Measurements from ENCODE around the gene ZNF431.
"Not testable (repeated sequence)": the region's sequence is repeated elsewhere in the genome, so short reads cannot be mapped to it uniquely, and the experiment has no call there.

The ZNF431 gene

DNA sequence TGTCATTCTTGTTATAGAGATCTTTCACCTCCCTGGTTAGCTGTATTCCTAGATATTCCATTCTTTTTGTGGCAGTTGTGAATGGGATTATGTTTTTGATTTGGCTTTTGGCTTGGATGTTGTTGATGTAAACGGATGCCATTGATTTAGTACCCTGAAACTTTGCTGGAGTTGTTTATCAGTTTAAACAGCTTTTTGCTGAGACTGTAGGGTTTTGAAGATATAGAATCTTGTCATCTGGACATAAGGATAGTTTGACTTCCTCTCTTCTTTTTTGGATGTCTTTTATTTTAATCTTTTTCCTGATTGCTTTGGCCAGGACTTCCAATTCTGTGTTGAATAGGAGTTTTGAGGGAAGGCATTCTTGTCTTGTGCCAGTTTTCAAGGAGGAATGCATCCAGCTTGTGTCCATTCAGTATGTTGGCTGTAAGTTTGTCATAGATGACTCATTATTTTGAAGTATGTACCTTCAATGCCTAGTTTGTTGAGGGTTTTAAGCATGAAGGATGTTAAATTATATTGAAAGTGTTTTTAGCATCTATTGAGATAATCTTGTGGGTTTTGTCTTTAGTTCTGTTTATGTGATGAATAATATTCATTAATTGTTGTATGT lies 16.8 kb downstream of the ZNF431 start:
- Histone ChIP-seq H3K36me3 (ENCODE audit: insufficient read depth, low read length) (peaks cover 34% of the 10 kb centered on the region), H3K4me1 (ENCODE audit: insufficient read depth, low read length) (no peaks in the 10 kb centered on the region), H3K27me3 (ENCODE audit: insufficient read depth, low read length) (no peaks in the 10 kb centered on the region), H2AFZ (ENCODE audit: low read depth, low read length) (no peak overlapping the region), H3K4me3 (ENCODE audit: low read length) (no peak overlapping the region), H3K9me3 (ENCODE audit: low read length) (peaks cover 53% of the 10 kb centered on the region)

DNA sequence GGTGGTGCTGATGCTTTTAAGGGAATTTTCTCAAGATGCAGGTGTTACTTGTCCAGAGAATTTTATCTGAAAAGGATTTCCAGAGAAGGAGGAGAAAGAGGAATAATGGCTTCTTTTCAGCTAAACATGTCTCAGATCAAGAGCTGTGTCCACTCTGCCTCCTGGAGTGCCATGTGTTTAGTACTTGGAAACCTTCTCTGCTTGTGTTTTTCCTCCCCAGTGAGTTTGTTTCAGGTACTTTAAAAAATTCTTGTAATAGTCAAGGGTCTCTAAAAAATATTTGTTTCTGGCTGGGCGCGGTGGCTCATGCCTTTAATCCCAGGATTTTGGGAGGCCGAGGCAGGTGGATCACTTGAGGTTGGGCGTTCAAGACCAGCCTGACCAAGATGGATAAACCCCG lies 22.7 kb downstream of the ZNF431 start:
- peaks cover 34% of the 10 kb centered on the region for H3K9me3 ChIP-seq (ENCODE audit: low read length)
- no peak overlapping the region for H3K4me3 ChIP-seq (ENCODE audit: low read length)
- no peaks in the 10 kb centered on the region for H3K27me3 ChIP-seq (ENCODE audit: insufficient read depth, low read length)
- H3K4me1 ChIP-seq (ENCODE audit: insufficient read depth, low read length) = no peaks in the 10 kb centered on the region
- no peak overlapping the region for H2AFZ ChIP-seq (ENCODE audit: low read depth, low read length)
- H3K36me3 ChIP-seq (ENCODE audit: insufficient read depth, low read length) = peaks cover 73% of the 10 kb centered on the region

DNA sequence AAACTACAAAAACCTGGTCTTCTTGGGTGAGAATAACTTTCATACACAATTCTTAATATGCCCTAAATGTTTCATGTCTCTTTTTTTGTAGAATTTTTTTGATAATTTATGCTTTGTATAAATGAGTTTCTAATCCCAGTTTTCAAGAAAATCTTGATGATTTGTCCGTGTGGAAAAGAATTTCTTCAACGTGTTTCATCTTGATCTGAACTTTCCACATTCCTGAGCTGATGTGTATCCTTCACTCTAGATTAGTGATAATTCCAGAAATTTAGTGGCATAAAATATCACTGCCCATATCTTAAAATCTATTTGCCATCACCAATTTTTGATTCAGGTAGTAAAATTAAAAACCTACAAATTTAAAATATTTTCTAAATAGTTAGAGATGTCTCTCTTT lies 24.6 kb downstream of the ZNF431 start:
- H3K27me3 ChIP-seq (ENCODE audit: insufficient read depth, low read length) = no peaks in the 10 kb centered on the region
- no peaks in the 10 kb centered on the region for H3K4me1 ChIP-seq (ENCODE audit: insufficient read depth, low read length)
- H3K4me3 ChIP-seq (ENCODE audit: low read length) = no peak overlapping the region
- peaks cover 78% of the 10 kb centered on the region for H3K36me3 ChIP-seq (ENCODE audit: insufficient read depth, low read length)
- H3K9me3 ChIP-seq (ENCODE audit: low read length) = peaks cover 29% of the 10 kb centered on the region
- no peak overlapping the region for H2AFZ ChIP-seq (ENCODE audit: low read depth, low read length)

- no peaks in the 10 kb centered on the region for H3K9me3 ChIP-seq (ENCODE audit: low read length)
- H2AFZ ChIP-seq (ENCODE audit: low read depth, low read length) = no peak overlapping the region
- H3K4me1 ChIP-seq (ENCODE audit: insufficient read depth, low read length) = no peaks in the 10 kb centered on the region
- H3K27me3 ChIP-seq (ENCODE audit: insufficient read depth, low read length) = no peaks in the 10 kb centered on the region
- no peak overlapping the region for H3K4me3 ChIP-seq (ENCODE audit: low read length)
- no peaks in the 10 kb centered on the region for H3K36me3 ChIP-seq (ENCODE audit: insufficient read depth, low read length)
Measured at GRCh38 chr19:21197590-21198295, 55.9 kb downstream of the ZNF431 start.

- H3K27me3 ChIP-seq (ENCODE audit: insufficient read depth, low read length) = no peaks in the 10 kb centered on the region
- no peak overlapping the region for H2AFZ ChIP-seq (ENCODE audit: low read depth, low read length)
- no peaks in the 10 kb centered on the region for H3K36me3 ChIP-seq (ENCODE audit: insufficient read depth, low read length)
- H3K4me3 ChIP-seq (ENCODE audit: low read length) = no peak overlapping the region
- no peaks in the 10 kb centered on the region for H3K4me1 ChIP-seq (ENCODE audit: insufficient read depth, low read length)
- H3K9me3 ChIP-seq (ENCODE audit: low read length) = peaks cover 2% of the 10 kb centered on the region
Measured at GRCh38 chr19:21202865-21203494, 61.1 kb downstream of the ZNF431 start.

DNA sequence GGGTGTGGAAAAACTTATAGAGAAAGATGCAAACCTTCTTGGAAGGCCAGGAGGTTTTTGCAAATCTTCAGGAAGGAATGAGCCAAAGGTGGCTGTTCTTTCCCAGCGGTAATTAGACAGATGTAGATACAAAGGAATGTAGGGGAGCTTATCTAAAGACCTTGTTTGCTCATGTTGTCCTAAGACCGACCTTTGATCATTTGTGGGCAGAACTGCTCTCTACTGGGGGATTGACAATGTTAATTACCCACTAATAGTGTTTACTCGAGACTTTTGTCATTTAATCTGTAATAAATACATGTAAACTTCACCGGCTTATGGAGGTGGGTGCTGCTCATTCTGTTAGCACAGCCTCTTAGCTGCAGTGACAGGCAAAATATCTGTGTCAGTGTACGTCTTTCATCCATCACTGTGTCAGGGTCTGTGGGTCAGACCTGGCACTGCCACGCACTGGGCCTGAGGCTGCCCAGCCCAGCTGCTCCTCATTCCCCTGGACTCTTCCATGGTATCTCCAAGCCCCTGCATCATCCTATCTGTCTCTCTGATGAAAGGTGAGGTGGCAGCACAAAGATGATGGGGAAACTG lies 68.3 kb downstream of the ZNF431 start:
- Histone ChIP-seq H3K36me3 (ENCODE audit: insufficient read depth, low read length) (no peaks in the 10 kb centered on the region), H3K4me1 (ENCODE audit: insufficient read depth, low read length) (peaks cover 2% of the 10 kb centered on the region), H3K4me3 (ENCODE audit: low read length) (no peak overlapping the region), H3K27me3 (ENCODE audit: insufficient read depth, low read length) (no peaks in the 10 kb centered on the region), H3K9me3 (ENCODE audit: low read length) (peaks cover 6% of the 10 kb centered on the region), H2AFZ (ENCODE audit: low read depth, low read length) (no peak overlapping the region)

DNA sequence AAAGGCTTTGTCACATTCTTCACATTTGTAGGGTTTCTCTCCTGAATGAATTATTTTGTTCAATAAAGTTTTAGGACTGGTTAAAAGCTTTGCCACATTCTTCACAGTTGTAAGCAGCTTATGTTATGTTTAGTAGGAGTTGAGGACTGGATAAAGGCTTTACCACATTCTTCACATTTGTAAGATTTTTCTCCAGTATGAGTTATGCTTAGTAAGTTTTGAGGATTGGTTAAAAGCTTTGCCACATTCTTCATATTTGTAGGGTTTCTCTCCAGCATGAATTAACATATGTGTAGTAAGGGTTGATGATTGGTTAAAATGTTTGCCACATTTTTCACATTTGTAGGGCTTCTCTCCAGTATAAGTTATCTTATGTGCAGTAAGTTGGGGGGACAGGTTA lies 79.9 kb downstream of the ZNF431 start:
- Histone ChIP-seq H3K27me3 (ENCODE audit: insufficient read depth, low read length) (no peaks in the 10 kb centered on the region), H3K4me1 (ENCODE audit: insufficient read depth, low read length) (peaks cover 6% of the 10 kb centered on the region), H2AFZ (ENCODE audit: low read depth, low read length) (no peak overlapping the region), H3K9me3 (ENCODE audit: low read length) (no peaks in the 10 kb centered on the region), H3K36me3 (ENCODE audit: insufficient read depth, low read length) (no peaks in the 10 kb centered on the region), H3K4me3 (ENCODE audit: low read length) (no peak overlapping the region)

- not testable (repeated sequence) for H3K4me3 ChIP-seq (ENCODE audit: low read length); H3K36me3 ChIP-seq (ENCODE audit: insufficient read depth, low read length); H3K4me1 ChIP-seq (ENCODE audit: insufficient read depth, low read length); H3K9me3 ChIP-seq (ENCODE audit: low read length); H3K27me3 ChIP-seq (ENCODE audit: insufficient read depth, low read length); H2AFZ ChIP-seq (ENCODE audit: low read depth, low read length)
Measured at GRCh38 chr19:21229938-21230337, 88.1 kb downstream of the ZNF431 start.

DNA sequence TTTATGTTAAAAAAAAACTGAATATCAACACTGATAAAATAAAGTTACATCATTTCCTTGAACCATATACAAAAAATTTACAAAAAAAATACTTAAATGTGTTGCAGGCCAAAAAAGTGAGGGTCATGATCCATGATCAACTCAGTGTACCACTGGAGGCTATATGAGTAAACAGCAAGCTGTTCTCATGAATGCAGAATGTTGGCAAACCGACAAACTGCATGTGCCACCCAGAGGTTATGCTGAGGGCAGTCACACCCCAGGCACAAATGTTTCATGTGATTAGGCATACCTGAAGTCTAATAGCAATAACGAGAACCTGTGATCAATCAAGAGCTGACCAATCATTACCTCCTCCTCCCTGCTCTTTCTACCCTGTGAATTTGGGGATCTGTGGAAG lies 91.9 kb downstream of the ZNF431 start:
- Histone ChIP-seq H3K36me3 (ENCODE audit: insufficient read depth, low read length) (no peaks in the 10 kb centered on the region), H3K4me1 (ENCODE audit: insufficient read depth, low read length) (no peaks in the 10 kb centered on the region), H3K9me3 (ENCODE audit: low read length) (no peaks in the 10 kb centered on the region), H3K27me3 (ENCODE audit: insufficient read depth, low read length) (no peaks in the 10 kb centered on the region), H3K4me3 (ENCODE audit: low read length) (no peak overlapping the region), H2AFZ (ENCODE audit: low read depth, low read length) (no peak overlapping the region)

DNA sequence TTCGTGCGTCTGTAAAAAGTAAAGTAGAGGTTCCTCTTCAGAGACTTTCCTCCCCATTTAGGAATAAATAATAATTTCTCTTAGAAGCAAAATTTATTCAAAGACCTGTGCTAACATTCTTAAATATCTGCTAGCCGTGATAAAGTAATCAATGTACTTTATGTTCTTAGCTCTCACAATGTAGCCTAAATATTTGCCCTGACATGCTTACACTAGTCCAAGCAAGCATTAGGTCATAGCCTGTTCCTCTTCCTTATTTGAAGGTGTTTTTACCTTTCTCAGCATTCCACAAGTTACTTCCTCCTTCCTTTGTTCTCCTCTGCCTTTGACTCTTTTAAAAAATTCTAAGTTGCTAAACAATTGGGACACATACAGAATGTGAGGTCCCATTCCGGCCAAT lies 94.9 kb downstream of the ZNF431 start:
- H3K27me3 ChIP-seq (ENCODE audit: insufficient read depth, low read length); H3K4me3 ChIP-seq (ENCODE audit: low read length); H2AFZ ChIP-seq (ENCODE audit: low read depth, low read length); H3K9me3 ChIP-seq (ENCODE audit: low read length); H3K4me1 ChIP-seq (ENCODE audit: insufficient read depth, low read length); H3K36me3 ChIP-seq (ENCODE audit: insufficient read depth, low read length): not testable (repeated sequence)

DNA sequence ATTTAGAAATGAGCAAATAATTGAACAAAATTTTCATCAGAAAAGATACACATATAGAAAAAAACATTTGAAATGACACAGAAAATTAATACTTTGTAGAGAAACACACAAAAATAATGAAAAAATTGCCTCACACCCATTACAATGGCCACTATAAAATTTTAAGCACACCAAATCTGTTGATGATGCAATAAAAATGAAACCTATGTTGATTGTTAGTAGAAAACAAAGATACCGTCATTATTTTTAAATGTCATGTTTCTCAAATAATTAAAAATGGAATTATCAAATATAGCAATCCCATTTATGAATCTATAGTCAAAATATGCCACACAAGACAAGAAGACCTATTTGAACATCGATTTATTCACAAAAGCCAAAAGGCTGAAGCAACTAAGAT lies 96.8 kb downstream of the ZNF431 start:
- H3K36me3 ChIP-seq (ENCODE audit: insufficient read depth, low read length) = no peaks in the 10 kb centered on the region
- H3K27me3 ChIP-seq (ENCODE audit: insufficient read depth, low read length) = no peaks in the 10 kb centered on the region
- H3K9me3 ChIP-seq (ENCODE audit: low read length) = no peaks in the 10 kb centered on the region
- no peak overlapping the region for H3K4me3 ChIP-seq (ENCODE audit: low read length)
- no peaks in the 10 kb centered on the region for H3K4me1 ChIP-seq (ENCODE audit: insufficient read depth, low read length)
- no peak overlapping the region for H2AFZ ChIP-seq (ENCODE audit: low read depth, low read length)

Data from neuron (in vitro differentiated cells).